Measurements from ENCODE around the gene PRKD2. TPM values are rescaled to one million over a fixed set of nuclear protein-coding genes. Genes with fewer than 3 reads are reported as not detected.

PRKD2 gene
- total RNA-seq, 1 donor from 2014 or later, result 49.4 TPM

DNA sequence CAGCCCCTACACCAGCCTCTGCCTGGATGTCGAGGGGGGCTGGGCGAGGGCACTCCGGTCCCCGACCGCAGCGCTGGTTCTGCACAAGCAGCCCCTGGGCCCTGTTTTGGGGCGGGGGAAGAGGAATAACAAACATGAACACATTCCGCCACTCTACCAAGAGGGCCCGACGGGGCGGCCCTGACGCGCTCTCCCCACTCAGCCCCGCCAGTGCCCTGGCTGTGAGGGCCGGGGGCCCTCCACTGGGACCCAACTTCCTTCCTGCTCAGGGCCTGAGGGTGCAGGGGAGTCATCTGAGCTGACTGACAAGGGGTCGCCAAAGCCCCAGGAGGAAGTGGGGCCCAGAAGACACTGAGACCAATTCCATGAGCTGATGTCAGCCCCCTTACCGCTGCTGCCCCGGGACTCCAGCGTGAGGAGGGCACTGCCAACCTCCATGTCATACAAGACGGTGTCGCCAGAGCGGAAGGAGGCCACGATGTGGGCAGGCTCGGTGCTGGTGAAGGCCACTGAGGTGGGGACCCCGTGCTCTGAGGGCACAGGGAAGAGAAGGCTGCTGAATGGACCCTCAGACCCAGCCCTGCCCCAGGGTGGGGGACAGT lies 5.6 kb upstream of the PRKD2 start:
- no peaks in the 10 kb centered on the region for H3K27me3 ChIP-seq
- peaks cover 14% of the 10 kb centered on the region for H3K4me1 ChIP-seq
- intact Hi-C loops (cut with DNase I), result loop anchor here (10.0 kb wide), 1 partner anchor 108 kb away; no protein-coding TSS in a partner anchor
- TF ChIP-seq, protein P1, sequence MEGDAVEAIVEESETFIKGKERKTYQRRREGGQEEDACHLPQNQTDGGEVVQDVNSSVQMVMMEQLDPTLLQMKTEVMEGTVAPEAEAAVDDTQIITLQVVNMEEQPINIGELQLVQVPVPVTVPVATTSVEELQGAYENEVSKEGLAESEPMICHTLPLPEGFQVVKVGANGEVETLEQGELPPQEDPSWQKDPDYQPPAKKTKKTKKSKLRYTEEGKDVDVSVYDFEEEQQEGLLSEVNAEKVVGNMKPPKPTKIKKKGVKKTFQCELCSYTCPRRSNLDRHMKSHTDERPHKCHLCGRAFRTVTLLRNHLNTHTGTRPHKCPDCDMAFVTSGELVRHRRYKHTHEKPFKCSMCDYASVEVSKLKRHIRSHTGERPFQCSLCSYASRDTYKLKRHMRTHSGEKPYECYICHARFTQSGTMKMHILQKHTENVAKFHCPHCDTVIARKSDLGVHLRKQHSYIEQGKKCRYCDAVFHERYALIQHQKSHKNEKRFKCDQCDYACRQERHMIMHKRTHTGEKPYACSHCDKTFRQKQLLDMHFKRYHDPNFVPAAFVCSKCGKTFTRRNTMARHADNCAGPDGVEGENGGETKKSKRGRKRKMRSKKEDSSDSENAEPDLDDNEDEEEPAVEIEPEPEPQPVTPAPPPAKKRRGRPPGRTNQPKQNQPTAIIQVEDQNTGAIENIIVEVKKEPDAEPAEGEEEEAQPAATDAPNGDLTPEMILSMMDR (IDR thresholded peaks at IDR 0.05), result no peak
- no peak for TF ChIP-seq POLR2AphosphoS5 (IDR thresholded peaks at IDR 0.05; ENCODE audit: insufficient read depth in 1 of 2, low read depth in 1 of 2)
- TF ChIP-seq POLR2A (IDR thresholded peaks at IDR 0.05), result no peak
- DNase-seq (ENCODE audit: extremely low spot score in 2 of 2), result no peak
- no peak overlapping the region for H3K27ac ChIP-seq
- peaks cover 0 to 69% of the 10 kb centered on the region in 2 donors for H3K36me3 ChIP-seq
- no peak overlapping the region for H3K4me3 ChIP-seq
- no peaks in the 10 kb centered on the region for H3K9me3 ChIP-seq

DNA sequence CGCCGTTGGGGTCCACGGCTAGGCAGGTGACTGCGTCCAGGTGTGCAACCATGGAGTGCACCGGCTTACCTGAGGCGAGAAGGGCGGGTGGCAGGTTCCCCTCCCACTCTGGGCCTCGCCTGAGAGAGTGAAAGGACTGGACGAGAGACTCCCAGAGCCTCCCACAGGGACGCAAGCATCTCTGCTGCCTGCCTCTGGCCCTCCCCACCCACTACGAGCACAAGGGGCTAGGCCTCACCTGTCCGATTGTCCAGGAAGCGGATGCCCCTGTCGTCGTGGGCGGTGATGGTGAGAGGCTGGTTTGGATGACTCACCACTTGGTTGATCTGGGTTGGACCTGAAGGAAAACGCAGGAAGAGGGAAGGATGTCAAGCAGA lies 5.1 kb upstream of the PRKD2 start:
- H3K36me3 ChIP-seq, result peaks cover 0 to 65% of the 10 kb centered on the region in 2 donors
- intact Hi-C loops (cut with DNase I), result loop anchor here (10.0 kb wide), 1 partner anchor 107 kb away; no protein-coding TSS in a partner anchor
- H3K27me3 ChIP-seq, result no peaks in the 10 kb centered on the region
- no peak for DNase-seq (ENCODE audit: extremely low spot score in 2 of 2)
- peaks cover 16% of the 10 kb centered on the region for H3K4me1 ChIP-seq
- H3K27ac ChIP-seq, result no peak overlapping the region
- H3K4me3 ChIP-seq, result no peak overlapping the region
- TF ChIP-seq, protein P1 (IDR thresholded peaks at IDR 0.05), result no peak
- no peak for TF ChIP-seq POLR2AphosphoS5 (IDR thresholded peaks at IDR 0.05; ENCODE audit: insufficient read depth in 1 of 2, low read depth in 1 of 2)
- TF ChIP-seq POLR2A (IDR thresholded peaks at IDR 0.05), result no peak
- no peaks in the 10 kb centered on the region for H3K9me3 ChIP-seq

DNA sequence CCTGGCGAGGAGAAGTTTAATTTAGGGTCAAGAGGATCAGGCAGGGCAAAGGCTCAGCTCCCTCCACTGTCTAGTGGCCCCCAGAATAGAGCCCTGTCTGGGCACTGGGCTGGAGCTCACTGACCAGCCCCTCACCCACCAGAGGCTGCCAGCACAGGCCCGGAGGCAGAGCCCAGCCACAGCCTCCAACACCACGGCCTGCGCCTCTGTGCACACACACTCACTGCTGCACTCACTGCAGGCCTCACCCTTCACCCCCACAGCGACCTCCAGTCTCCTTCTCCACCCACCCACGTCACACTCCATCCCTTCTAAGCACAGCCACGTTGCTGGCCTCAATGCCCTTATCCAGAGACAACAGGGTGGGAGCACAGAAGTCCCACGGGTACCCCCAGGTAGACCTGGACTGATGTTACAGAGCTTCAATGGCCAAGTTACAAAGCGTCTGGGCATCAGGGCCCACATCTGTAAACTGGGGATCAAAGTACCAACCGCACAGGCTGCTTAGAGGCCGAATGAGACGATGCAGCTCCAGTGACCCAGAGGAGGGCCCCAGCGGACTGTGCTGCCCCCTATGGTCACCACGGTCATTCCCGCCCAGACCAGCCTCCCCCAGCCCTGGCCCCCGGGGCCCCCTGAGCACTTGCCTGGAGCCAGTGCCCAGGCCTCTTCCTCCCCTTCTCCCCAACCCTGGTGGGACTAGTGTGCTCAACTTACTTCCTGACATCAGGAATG lies 4.5 kb upstream of the PRKD2 start:
- no peak overlapping the region for H3K4me3 ChIP-seq
- H3K27me3 ChIP-seq, result no peaks in the 10 kb centered on the region
- intact Hi-C loops (cut with DNase I), result loop anchor here (10.0 kb wide), 1 partner anchor 107 kb away; no protein-coding TSS in a partner anchor
- H3K9me3 ChIP-seq, result no peaks in the 10 kb centered on the region
- no peak overlapping the region for H3K27ac ChIP-seq
- TF ChIP-seq POLR2A (IDR thresholded peaks at IDR 0.05) (no peak), POLR2AphosphoS5 (IDR thresholded peaks at IDR 0.05; ENCODE audit: insufficient read depth in 1 of 2, low read depth in 1 of 2) (no peak)
- TF ChIP-seq, protein P1 (IDR thresholded peaks at IDR 0.05), result no peak
- peaks cover 16% of the 10 kb centered on the region for H3K4me1 ChIP-seq
- H3K36me3 ChIP-seq, result peaks cover 0 to 60% of the 10 kb centered on the region in 2 donors
- DNase-seq (ENCODE audit: extremely low spot score in 2 of 2), result no peak

DNA sequence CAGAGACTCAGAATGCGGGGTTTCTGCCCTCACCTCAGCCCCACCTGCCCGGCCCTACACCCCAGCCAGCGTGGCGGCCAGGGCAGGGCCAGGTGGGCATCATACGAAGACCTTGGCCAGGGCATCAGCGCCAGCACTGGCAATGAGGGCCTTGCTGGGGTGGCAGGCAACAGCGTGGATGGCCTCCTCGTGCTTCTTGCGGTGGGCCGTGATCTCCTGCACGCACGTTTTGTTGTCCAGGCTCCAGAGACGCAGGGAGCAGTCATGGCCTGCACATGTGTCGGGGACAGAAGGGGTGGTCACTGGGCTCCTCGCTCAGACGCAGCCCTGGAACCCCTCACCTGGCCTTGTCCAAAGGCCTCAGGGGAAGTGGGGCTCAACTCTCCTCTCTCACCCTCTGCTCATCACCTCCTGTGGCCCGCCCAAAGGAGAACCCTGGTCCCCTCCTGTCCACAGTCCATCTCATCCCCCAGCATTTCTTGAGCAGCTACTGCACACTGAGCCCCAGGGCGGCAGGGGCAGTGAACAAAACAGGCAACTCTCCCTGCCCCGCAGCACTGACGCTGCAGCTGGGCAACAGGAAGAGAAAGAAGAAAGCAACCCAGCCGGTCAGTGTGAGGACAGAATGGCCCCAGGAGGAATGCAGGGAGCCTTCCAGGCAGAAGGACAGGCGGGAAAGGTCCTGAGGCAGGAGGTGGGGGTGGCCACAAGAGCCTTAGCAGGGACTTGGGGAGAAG lies 3.8 kb upstream of the PRKD2 start:
- intact Hi-C loops (cut with DNase I), result loop anchor here (10.0 kb wide), 1 partner anchor 106 kb away; no protein-coding TSS in a partner anchor
- Histone ChIP-seq H3K36me3 (peaks cover 0 to 52% of the 10 kb centered on the region in 2 donors), H3K9me3 (no peaks in the 10 kb centered on the region), H3K27ac (no peak overlapping the region), H3K27me3 (no peaks in the 10 kb centered on the region), H3K4me1 (peaks cover 22% of the 10 kb centered on the region), H3K4me3 (no peak overlapping the region)
- TF ChIP-seq POLR2AphosphoS5 (IDR thresholded peaks at IDR 0.05; ENCODE audit: insufficient read depth in 1 of 2, low read depth in 1 of 2), result no peak
- TF ChIP-seq POLR2A (IDR thresholded peaks at IDR 0.05), result no peak
- TF ChIP-seq, protein P1 (IDR thresholded peaks at IDR 0.05), result no peak
- no peak for DNase-seq (ENCODE audit: extremely low spot score in 2 of 2)
